ENCODE measurements around the gene C10orf67. TPM values are rescaled to one million over a fixed set of nuclear protein-coding genes. Genes with fewer than 3 reads are reported as not detected.

The C10orf67 gene
- total RNA-seq, 1 experiment from 2014 or later = 0.21 TPM

DNA sequence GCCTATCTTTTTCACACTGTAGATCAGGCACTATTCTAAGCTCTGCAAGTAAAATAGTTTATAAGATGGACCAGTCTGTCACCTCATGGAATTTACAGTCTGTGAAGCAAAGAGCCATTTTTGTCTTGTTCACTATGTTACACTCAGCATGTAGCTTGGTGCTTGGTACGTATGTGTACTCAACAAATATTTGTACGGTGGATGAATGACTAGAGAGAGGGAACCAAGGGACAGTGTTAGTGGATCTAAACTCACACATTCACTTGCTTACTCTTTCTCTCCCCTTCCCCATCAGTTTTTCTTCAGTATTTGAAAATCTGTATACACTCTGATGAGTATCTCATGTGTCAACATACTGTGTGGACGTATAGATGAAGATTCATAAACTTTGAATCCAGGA is 106.6 kb downstream of the C10orf67 start:
- ChIA-PET CTCF (interaction anchor here (0.6 to 0.7 kb wide), 2 partner anchors 16 to 294 kb away, joined by 3 to 4 read pairs; no protein-coding TSS in a partner anchor), POLR2A (no interaction called here)
- Mint-ChIP-seq H3K36me3 (ENCODE audit: insufficient read depth, unreplicated experiment) (no peaks in the 10 kb centered on the region), H3K27ac (ENCODE audit: low read depth, unreplicated experiment) (no peak overlapping the region), H3K4me1 (ENCODE audit: insufficient read depth, unreplicated experiment) (no peaks in the 10 kb centered on the region), H3K27me3 (ENCODE audit: insufficient read depth, unreplicated experiment) (peaks cover 32% of the 10 kb centered on the region), H3K4me3 (ENCODE audit: unreplicated experiment) (no peak overlapping the region), H3K9me3 (ENCODE audit: unreplicated experiment) (no peaks in the 10 kb centered on the region)
- no peak for DNase-seq (ENCODE audit: unreplicated experiment)
- intact Hi-C loops (cut with micrococcal nuclease) = no loop called here
- BruUV-seq (replicated peaks) = no TSS peak
- TF ChIP-seq, protein P1, sequence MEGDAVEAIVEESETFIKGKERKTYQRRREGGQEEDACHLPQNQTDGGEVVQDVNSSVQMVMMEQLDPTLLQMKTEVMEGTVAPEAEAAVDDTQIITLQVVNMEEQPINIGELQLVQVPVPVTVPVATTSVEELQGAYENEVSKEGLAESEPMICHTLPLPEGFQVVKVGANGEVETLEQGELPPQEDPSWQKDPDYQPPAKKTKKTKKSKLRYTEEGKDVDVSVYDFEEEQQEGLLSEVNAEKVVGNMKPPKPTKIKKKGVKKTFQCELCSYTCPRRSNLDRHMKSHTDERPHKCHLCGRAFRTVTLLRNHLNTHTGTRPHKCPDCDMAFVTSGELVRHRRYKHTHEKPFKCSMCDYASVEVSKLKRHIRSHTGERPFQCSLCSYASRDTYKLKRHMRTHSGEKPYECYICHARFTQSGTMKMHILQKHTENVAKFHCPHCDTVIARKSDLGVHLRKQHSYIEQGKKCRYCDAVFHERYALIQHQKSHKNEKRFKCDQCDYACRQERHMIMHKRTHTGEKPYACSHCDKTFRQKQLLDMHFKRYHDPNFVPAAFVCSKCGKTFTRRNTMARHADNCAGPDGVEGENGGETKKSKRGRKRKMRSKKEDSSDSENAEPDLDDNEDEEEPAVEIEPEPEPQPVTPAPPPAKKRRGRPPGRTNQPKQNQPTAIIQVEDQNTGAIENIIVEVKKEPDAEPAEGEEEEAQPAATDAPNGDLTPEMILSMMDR (IDR thresholded peaks at IDR 0.05; ENCODE audit: unreplicated experiment) = no peak

DNA sequence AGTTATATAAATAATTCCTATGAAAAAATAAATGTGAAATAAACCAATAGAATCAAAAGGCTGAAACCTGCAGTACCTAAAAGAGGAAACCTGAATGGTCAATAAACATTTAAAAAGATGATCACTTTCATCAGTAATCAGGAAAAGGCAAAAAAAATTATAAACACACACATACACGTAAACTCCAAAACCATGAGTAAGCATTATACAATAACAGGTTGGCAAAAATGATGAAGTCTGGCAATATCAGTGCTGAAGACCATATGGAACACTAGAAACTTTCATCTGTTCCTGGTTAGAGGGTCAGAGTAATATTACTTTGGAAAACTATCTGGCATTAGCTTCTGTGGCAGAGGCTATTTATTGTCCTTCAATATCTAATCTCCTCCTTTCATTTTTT is 114.0 kb downstream of the C10orf67 start:
- H3K4me3 Mint-ChIP-seq (ENCODE audit: unreplicated experiment) = no peak overlapping the region
- H3K27ac Mint-ChIP-seq (ENCODE audit: low read depth, unreplicated experiment) = no peak overlapping the region
- no TSS peak for BruUV-seq (replicated peaks)

DNA sequence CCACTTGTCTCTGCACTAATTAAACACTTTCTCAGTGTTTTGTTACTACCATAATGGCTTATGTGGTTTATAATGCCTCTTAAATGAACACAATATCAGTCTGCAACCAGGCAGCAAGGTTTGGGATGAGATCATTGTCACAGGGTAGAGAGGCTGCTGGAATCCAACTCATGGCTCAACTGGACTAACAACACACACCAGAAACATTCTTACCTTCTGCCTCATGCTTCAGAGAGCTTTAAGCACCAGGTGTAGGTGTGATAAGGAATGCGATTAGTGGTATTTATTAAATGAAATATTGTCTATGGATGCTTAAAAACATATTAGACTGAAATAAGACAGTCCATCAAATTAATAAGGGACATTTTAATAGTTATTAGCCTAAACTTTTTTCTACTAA is 127.1 kb downstream of the C10orf67 start:
- no peak for DNase-seq (ENCODE audit: unreplicated experiment)
- Mint-ChIP-seq H3K4me1 (ENCODE audit: insufficient read depth, unreplicated experiment) (no peaks in the 10 kb centered on the region), H3K9me3 (ENCODE audit: unreplicated experiment) (no peaks in the 10 kb centered on the region), H3K27ac (ENCODE audit: low read depth, unreplicated experiment) (no peak overlapping the region), H3K36me3 (ENCODE audit: insufficient read depth, unreplicated experiment) (no peaks in the 10 kb centered on the region), H3K4me3 (ENCODE audit: unreplicated experiment) (no peak overlapping the region), H3K27me3 (ENCODE audit: insufficient read depth, unreplicated experiment) (peaks cover 75% of the 10 kb centered on the region)
- ChIA-PET CTCF (no interaction called here), POLR2A (no interaction called here)
- BruUV-seq (replicated peaks) = no TSS peak
- intact Hi-C loops (cut with micrococcal nuclease) = no loop called here
- TF ChIP-seq, protein P1 (IDR thresholded peaks at IDR 0.05; ENCODE audit: unreplicated experiment) = no peak

More for the DNA sequence above, 114.0 kb downstream of the C10orf67 start:
- Mint-ChIP-seq H3K4me1 (ENCODE audit: insufficient read depth, unreplicated experiment) (no peaks in the 10 kb centered on the region), H3K27me3 (ENCODE audit: insufficient read depth, unreplicated experiment) (peaks cover 55% of the 10 kb centered on the region), H3K36me3 (ENCODE audit: insufficient read depth, unreplicated experiment) (no peaks in the 10 kb centered on the region), H3K9me3 (ENCODE audit: unreplicated experiment) (no peaks in the 10 kb centered on the region)
- ChIA-PET CTCF (no interaction called here), POLR2A (interaction anchor here (0.5 kb wide), 1 partner anchor 18 kb away, joined by 3 read pairs; no protein-coding TSS in a partner anchor)
- TF ChIP-seq, protein P1 (IDR thresholded peaks at IDR 0.05; ENCODE audit: unreplicated experiment) = no peak
- no peak for DNase-seq (ENCODE audit: unreplicated experiment)
- intact Hi-C loops (cut with micrococcal nuclease) = no loop called here

DNA sequence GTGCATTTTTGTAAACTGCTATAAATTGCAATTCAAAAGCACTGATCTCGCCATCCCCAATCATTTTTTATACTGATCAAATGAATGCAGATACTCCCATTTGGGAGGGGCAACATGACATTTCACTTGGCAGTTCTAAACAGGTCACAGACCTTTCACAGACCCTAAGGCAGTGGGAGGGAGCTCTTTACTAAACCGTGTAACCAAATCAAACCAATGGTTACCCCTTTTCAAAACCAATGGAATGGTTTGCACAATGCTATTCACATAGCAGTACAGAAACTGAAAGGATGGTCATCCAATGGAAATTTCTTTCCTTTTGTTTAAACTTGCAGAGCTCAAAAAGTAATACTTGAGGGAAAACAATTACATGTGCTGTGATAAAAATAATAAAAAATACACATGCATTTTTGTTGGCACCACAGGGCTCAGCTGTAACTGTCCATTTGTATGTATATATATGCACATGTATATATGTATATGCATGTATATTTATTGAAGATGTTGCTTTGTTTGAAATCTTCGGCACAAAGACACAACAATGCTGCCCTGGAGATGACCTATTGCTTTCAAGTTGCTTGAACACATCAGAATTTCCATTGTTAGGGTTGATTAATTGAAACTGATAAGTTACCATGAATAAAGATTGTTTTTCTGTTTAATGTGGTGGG is 138.5 kb downstream of the C10orf67 start:
- TF ChIP-seq, protein P1 (IDR thresholded peaks at IDR 0.05; ENCODE audit: unreplicated experiment) = no peak
- peaks cover 71% of the 10 kb centered on the region for H3K27me3 Mint-ChIP-seq (ENCODE audit: insufficient read depth, unreplicated experiment)
- H3K36me3 Mint-ChIP-seq (ENCODE audit: insufficient read depth, unreplicated experiment) = no peaks in the 10 kb centered on the region
- no TSS peak for BruUV-seq (replicated peaks)
- DNase-seq (ENCODE audit: unreplicated experiment) = no peak
- ChIA-PET CTCF (interaction anchor here (1.3 kb wide), 1 partner anchor 13 kb away, joined by 8 read pairs; no protein-coding TSS in a partner anchor), POLR2A (no interaction called here)
- no peak overlapping the region for H3K4me3 Mint-ChIP-seq (ENCODE audit: unreplicated experiment)
- no peak overlapping the region for H3K27ac Mint-ChIP-seq (ENCODE audit: low read depth, unreplicated experiment)
- no peaks in the 10 kb centered on the region for H3K4me1 Mint-ChIP-seq (ENCODE audit: insufficient read depth, unreplicated experiment)
- intact Hi-C loops (cut with micrococcal nuclease) = no loop called here
- no peaks in the 10 kb centered on the region for H3K9me3 Mint-ChIP-seq (ENCODE audit: unreplicated experiment)
